ENCODE data around the gene PRODH2.

PRODH2 gene

GRCh38 chr19:35757231-35757748 is 55.4 kb downstream of the PRODH2 start:
- DNase-seq: no peak

DNA sequence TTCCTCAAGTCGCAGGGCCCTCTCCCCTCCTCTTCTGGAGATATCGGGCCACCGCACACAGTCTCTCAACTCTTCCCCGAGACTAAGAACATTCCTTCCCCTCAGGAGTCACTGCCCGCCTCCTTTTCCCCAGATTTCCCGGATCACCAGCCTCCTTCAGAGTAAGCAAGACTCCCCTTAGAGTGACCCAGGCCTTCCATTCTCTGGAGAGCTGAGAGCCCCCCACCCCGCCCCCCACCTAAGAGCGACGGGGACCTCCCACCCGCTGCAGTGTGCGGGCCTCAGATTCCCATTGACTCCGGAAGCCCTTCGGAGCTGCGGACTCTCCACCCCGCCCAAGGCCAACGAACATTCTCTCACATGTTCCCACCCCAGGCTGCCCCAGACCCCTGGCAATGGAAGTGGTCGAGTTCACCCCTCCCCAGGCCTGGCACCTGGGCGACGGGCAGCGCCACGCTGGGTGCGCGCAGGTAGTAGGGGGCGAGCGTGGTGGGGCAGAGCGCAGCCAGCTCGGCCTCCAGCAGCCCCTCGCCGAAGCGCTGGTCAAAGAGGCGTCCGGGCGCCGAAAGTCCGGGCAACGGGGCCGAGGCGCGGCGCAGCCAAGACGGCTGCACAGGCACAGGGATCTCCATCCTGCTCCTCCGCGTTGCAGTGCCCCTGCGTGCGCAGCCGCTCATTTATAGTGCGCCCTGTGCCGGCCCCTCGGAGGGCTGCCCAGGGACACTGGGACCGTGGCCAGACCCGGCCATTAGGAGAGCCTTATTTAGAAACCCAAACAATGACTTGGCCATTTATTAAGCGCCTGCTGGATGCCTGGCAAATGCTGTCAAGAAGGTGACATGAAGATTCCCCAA is 56.0 kb downstream of the PRODH2 start, which contains the start of gene HSPB6:
TSS of gene HSPB6 (minus strand) at position 653 of the 854 bp plus-strand sequence. CDS start at position 632, 21 bp downstream.
- no peak for DNase-seq

- DNase-seq: peak; percentile 74
Measured at GRCh38 chr19:35755550-35756376, 56.9 kb downstream of the PRODH2 start.

DNA sequence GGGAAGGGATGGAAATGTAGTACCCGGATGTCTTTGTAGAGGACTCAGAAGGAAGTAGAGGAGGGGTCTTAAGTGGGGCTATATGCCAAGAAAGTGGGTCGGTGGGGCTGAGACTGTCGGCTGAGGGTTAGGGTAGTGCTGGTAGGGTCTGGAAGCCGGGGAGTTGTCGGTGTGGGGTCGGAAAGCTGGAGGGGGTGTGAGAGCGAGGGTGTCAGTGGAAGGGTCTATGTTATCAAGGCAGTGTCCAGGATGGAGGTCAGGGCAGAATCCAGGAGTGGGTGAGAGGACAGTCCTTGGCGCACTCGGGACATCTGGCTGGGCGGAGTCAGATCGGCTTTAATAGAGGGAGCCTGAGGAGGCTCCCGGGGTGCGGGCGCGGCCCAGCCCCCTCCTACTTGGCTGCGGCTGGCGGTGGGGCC is 57.5 kb downstream of the PRODH2 start:
- DNase-seq: no peak

- DNase-seq: no peak
Measured at GRCh38 chr19:35754370-35755130, 58.1 kb downstream of the PRODH2 start.

GRCh38 chr19:35753634-35754369 is 58.8 kb downstream of the PRODH2 start:
- DNase-seq: no peak

- DNase-seq: no peak
Measured at GRCh38 chr19:35752746-35753350, 59.8 kb downstream of the PRODH2 start.

- no peak for DNase-seq
Measured at GRCh38 chr19:35751839-35752745, 60.6 kb downstream of the PRODH2 start.

DNA sequence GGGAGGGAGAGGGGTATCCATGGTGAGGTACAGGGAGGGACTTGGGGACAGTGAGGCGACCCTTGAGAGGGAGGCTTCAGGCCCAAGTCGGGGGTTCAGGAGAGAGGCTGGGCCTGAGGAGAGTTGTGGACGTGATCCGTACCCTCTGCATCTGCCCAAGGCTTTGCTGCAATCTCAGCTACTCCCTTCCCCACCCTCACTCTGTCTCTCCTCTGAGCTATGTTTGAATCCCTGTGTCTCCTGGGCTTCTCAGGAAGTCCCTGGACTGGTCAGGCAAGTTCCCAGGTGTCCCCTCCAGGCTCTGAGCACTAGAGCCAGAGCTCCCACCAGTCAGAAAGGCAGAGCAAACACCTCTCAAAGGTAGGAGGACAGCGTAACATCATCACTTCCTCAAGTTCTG is 62.5 kb downstream of the PRODH2 start:
- DNase-seq: no peak

All from CD4-positive, alpha-beta T cell treated with Interleukin-12 subunit alpha and Interleukin-12 subunit beta, for 1 hour (primary cell).